GM12801 (cell line): ENCODE measurements around the gene WSCD2.

ENCODE experiments used
- CTCF ChIP-seq: IDR thresholded peaks from one replicate; pipeline ENCODE4 v1.5.1; 2011; ENCODE audit warnings: control low read depth; ENCODE audit not compliant: insufficient read length; ENCODE audit errors: extremely low read depth

The WSCD2 gene

GRCh38 chr12:108282160-108282559 is 153.1 kb downstream of the WSCD2 start:
- TF ChIP-seq CTCF: no peak

- no peak for TF ChIP-seq CTCF
These were observed 153.6 kb downstream of the WSCD2 start for GRCh38 chr12:108282676-108283075.

- no peak for TF ChIP-seq CTCF
These were observed 155.1 kb downstream of the WSCD2 start for GRCh38 chr12:108284163-108284562.

- TF ChIP-seq CTCF: no peak
These were observed 155.9 kb downstream of the WSCD2 start for GRCh38 chr12:108285016-108285415.

GRCh38 chr12:108287227-108287626 is 158.1 kb downstream of the WSCD2 start:
- no peak for TF ChIP-seq CTCF

GRCh38 chr12:108289350-108290161 is 160.5 kb downstream of the WSCD2 start:
- TF ChIP-seq CTCF: no peak

- TF ChIP-seq CTCF: no peak
These were observed 166.6 kb downstream of the WSCD2 start for GRCh38 chr12:108295641-108296040.
